HepG2 (cell line): ENCODE data around the gene TBC1D30.

Experiments
- ESRRA ChIP-seq: sonication (generic); formaldehyde crosslinking; IDR thresholded peaks from 2 replicates; pipeline ENCODE4 v1.5.1; 2020; ENCODE audit warnings: mild to moderate bottlenecking, low read depth, missing genetic modification reagents
- HNRNPL ChIP-seq: fragments of 200-400 bp; formaldehyde crosslinking; IDR thresholded peaks from 2 replicates; pipeline ENCODE4 v1.6.1; 2017; ENCODE audit warnings: mild to moderate bottlenecking, low read depth, low read length
- KLF15 ChIP-seq: sonication (generic); formaldehyde crosslinking; IDR thresholded peaks from 2 replicates; pipeline ENCODE4 v1.8.1; 2023; ENCODE audit warnings: borderline replicate concordance, mild to moderate bottlenecking, inconsistent platforms, missing genetic modification reagents, mixed read lengths
- NR3C1 ChIP-seq: sonication (generic); formaldehyde crosslinking; IDR thresholded peaks from 2 replicates; pipeline ENCODE4 v1.4.0; 2020; ENCODE audit warnings: missing genetic modification reagents
- RFXANK ChIP-seq: IDR thresholded peaks from 2 replicates; pipeline ENCODE4 v1.6.1; 2016
- SMC3 ChIP-seq: IDR thresholded peaks from 2 replicates; pipeline ENCODE4 v1.6.1; 2011; ENCODE audit warnings: low read length, improper control_type of control experiment
- ZSCAN12 ChIP-seq: sonication (generic); formaldehyde crosslinking; IDR thresholded peaks from 2 replicates; pipeline ENCODE4 v1.9.0; 2021; ENCODE audit warnings: mild to moderate bottlenecking, missing genetic modification reagents

GRCh38 chr12:64893961-64894360 lies 69.5 kb downstream of the TBC1D30 start:
- no peak for TF ChIP-seq RFXANK
- TF ChIP-seq ESRRA (CRISPR knock-in tag): no peak
- TF ChIP-seq HNRNPL: no peak
- TF ChIP-seq NR3C1 (CRISPR knock-in tag): no peak
- no peak for TF ChIP-seq KLF15 (CRISPR knock-in tag)
- no peak for TF ChIP-seq ZSCAN12 (CRISPR knock-in tag)
- TF ChIP-seq SMC3: no peak
